Measurements from ENCODE around the gene NIM1K. TPM values are rescaled to one million over a fixed set of nuclear protein-coding genes. Genes with fewer than 3 reads are reported as not detected.

Gene NIM1K
- polyA plus RNA-seq, 2 donors: 0.12 to 0.21 TPM

Other genes with a start within 250 kb of the NIM1K start
- gene ANXA2R, start 151.9 kb upstream of the NIM1K start, polyA plus RNA-seq: 1 to 10 TPM; 2.3 to 2.4 TPM
- gene ZNF131, start 71.3 kb upstream of the NIM1K start, polyA plus RNA-seq: 10 to 100 TPM; 15.5 to 34.4 TPM
- 100 to 1,000 TPM in 1 of 2 donors, 10 to 100 TPM in 1; 98.8 to 128 TPM for gene HMGCS1, start 121.2 kb downstream of the NIM1K start, polyA plus RNA-seq
- gene CCL28, start 220.2 kb downstream of the NIM1K start, polyA plus RNA-seq: 1 to 10 TPM; 2.2 to 3.9 TPM

Measured in esophagus (tissue), 2 donors.